ENCODE data around the gene TTC34.
"Not testable (repeated sequence)": the region's sequence is repeated elsewhere in the genome, so short reads cannot be mapped to it uniquely, and the experiment has no call there.

DNA sequence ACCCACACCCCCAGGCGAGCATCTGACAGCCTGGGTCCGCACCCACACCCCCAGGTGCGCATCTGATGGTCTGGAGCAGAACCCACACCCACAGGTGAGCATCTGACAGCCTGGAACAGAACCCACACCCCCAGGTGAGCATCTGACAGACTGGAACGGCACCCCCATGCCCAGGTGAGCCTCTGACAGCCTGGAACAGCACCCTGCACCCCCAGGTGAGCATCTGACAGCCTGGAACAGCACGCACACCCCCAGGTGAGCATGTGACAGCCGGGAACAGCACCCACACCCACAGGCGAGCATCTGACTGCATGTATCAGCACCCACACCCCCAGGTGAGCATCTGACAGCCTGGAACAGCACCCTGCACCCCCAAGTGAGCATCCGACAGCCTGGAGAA is 115.8 kb downstream of the TTC34 start:
- TF ChIP-seq, protein P1, sequence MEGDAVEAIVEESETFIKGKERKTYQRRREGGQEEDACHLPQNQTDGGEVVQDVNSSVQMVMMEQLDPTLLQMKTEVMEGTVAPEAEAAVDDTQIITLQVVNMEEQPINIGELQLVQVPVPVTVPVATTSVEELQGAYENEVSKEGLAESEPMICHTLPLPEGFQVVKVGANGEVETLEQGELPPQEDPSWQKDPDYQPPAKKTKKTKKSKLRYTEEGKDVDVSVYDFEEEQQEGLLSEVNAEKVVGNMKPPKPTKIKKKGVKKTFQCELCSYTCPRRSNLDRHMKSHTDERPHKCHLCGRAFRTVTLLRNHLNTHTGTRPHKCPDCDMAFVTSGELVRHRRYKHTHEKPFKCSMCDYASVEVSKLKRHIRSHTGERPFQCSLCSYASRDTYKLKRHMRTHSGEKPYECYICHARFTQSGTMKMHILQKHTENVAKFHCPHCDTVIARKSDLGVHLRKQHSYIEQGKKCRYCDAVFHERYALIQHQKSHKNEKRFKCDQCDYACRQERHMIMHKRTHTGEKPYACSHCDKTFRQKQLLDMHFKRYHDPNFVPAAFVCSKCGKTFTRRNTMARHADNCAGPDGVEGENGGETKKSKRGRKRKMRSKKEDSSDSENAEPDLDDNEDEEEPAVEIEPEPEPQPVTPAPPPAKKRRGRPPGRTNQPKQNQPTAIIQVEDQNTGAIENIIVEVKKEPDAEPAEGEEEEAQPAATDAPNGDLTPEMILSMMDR (IDR thresholded peaks at IDR 0.05): not testable (repeated sequence)
- TF ChIP-seq EP300, POLR2A (IDR thresholded peaks at IDR 0.05): not testable (repeated sequence)

All from ovary (tissue), 3 donors.